Glutamatergic neuron (in vitro differentiated cells): ENCODE results near the gene CCDC157. TPM values are rescaled to one million over a fixed set of nuclear protein-coding genes. Genes with fewer than 3 reads are reported as not detected.
A peak's percentile ranks its signal among the peaks of the same experiment; 100 is the strongest.

Experiments
- DNase-seq: peaks from one replicate; pipeline ENCODE4 v3.0.0; 2022
- H3K27ac Mint-ChIP-seq: one replicate; pipeline ENCODE4 v1.8.0; 2020; ENCODE audit warnings: mild to moderate bottlenecking, mixed read lengths, inconsistent platforms; ENCODE audit not compliant: unreplicated experiment
- H3K27me3 Mint-ChIP-seq: one replicate; pipeline ENCODE4 v1.8.0; 2020; ENCODE audit warnings: mild to moderate bottlenecking, moderate library complexity, mixed read lengths, inconsistent platforms; ENCODE audit not compliant: unreplicated experiment
- H3K36me3 Mint-ChIP-seq: one replicate; pipeline ENCODE4 v1.8.0; 2020; ENCODE audit warnings: mild to moderate bottlenecking, mixed read lengths, inconsistent platforms; ENCODE audit not compliant: unreplicated experiment
- H3K4me1 Mint-ChIP-seq: one replicate; pipeline ENCODE4 v1.8.0; 2020; ENCODE audit warnings: mild to moderate bottlenecking, low read depth, mixed read lengths, inconsistent platforms; ENCODE audit not compliant: unreplicated experiment
- H3K4me3 Mint-ChIP-seq: one replicate; pipeline ENCODE4 v1.8.0; 2020; ENCODE audit warnings: mild to moderate bottlenecking, mixed read lengths, inconsistent platforms; ENCODE audit not compliant: unreplicated experiment
- H3K9me3 Mint-ChIP-seq: one replicate; pipeline ENCODE4 v1.8.0; 2020; ENCODE audit warnings: mild to moderate bottlenecking, moderate library complexity, mixed read lengths, inconsistent platforms; ENCODE audit not compliant: unreplicated experiment
- total RNA-seq: library from RNA; stranded (reverse); fragmentation: NEBNext Ultra II Directional; extraction: Animal tissue kit (Norgen Biotek cat#: 25700); gene quantifications from one replicate; pipeline ENCODE4 v1.2.1, GENCODE V29; 2021; ENCODE audit not compliant: unreplicated experiment
- TF ChIP-seq, protein P1 (sequence below): fragments of 200-600 bp; sonication (generic); IDR thresholded peaks from one replicate; pipeline ENCODE4 v1.5.0; 2021; ENCODE audit not compliant: partially characterized antibody, unreplicated experiment

The CCDC157 gene
- total RNA-seq, 1 donor from 2014 or later = 6.2 TPM

DNA sequence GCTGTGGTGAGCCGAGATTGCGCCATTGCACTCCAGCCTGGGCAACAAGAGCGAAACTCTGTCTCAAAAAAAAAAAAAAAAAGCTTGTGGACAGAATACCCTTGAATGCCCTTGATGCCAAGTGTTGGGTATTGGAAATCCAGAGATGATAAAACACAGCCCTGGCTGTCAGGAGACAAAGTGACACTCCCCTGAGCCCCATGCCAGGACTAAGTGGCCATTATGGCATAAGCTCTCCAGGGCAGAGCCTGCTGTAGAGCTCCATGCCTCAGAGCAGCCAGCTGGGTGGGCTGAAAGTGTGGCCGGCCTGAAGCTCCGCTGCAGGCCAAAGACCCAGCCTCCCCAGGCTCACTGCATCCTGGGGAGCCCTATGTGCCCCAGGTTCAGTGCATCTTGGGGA, 25.5 kb downstream of the CCDC157 start:
- no peak for DNase-seq
- Mint-ChIP-seq H3K4me1 (peaks cover 7% of the 10 kb centered on the region), H3K27ac (no peak overlapping the region), H3K27me3 (peaks cover 4% of the 10 kb centered on the region), H3K4me3 (no peak overlapping the region), H3K9me3 (peaks cover 2% of the 10 kb centered on the region), H3K36me3 (no peaks in the 10 kb centered on the region)
- TF ChIP-seq, protein P1, sequence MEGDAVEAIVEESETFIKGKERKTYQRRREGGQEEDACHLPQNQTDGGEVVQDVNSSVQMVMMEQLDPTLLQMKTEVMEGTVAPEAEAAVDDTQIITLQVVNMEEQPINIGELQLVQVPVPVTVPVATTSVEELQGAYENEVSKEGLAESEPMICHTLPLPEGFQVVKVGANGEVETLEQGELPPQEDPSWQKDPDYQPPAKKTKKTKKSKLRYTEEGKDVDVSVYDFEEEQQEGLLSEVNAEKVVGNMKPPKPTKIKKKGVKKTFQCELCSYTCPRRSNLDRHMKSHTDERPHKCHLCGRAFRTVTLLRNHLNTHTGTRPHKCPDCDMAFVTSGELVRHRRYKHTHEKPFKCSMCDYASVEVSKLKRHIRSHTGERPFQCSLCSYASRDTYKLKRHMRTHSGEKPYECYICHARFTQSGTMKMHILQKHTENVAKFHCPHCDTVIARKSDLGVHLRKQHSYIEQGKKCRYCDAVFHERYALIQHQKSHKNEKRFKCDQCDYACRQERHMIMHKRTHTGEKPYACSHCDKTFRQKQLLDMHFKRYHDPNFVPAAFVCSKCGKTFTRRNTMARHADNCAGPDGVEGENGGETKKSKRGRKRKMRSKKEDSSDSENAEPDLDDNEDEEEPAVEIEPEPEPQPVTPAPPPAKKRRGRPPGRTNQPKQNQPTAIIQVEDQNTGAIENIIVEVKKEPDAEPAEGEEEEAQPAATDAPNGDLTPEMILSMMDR = no peak

DNA sequence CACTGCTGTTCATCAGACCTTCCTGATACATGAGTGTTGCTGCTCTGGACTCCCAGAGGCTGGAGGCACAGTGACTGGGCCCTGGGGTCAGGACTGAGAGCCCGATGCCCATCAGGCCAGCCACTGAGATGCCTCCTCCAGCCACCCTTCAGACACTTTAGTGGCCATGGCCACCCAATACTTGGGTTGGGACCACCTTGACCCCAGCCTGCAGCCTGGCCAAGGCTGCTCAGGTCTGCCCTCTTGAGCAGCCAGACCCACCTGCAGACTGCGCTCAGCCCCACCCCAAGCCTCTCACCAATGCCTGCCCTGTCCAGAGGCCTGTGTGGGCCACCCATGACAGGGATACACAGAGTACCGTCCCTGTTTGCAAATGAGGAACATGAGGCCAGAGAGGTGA, 26.3 kb downstream of the CCDC157 start:
- TF ChIP-seq, protein P1 = no peak
- peaks cover 2% of the 10 kb centered on the region for H3K9me3 Mint-ChIP-seq
- H3K36me3 Mint-ChIP-seq = no peaks in the 10 kb centered on the region
- peaks cover 4% of the 10 kb centered on the region for H3K27me3 Mint-ChIP-seq
- H3K4me1 Mint-ChIP-seq = peaks cover 7% of the 10 kb centered on the region
- H3K4me3 Mint-ChIP-seq = no peak overlapping the region
- no peak overlapping the region for H3K27ac Mint-ChIP-seq
- no peak for DNase-seq

DNA sequence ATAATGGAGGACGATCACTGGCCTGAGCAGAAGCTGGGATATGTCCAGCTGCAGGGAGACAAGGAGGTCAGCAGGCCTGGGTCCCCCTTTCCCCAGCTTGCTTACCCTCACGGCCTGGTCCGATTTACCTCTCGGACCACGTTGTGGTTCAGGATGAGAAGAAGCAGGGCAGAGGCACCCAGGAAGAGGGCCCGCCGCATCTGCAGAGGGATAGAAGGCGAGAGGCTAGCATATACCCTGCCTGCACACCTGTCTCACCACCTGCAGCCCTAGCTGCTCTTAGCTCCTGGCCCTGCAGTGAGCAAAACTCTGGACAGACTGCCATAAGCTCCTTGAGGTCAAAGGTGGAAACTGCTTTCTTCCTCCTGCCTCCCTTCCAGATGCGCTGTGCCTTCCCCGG, 29.1 kb downstream of the CCDC157 start:
- Mint-ChIP-seq H3K27ac (peak overlapping the region; percentile 97), H3K36me3 (peaks cover 6% of the 10 kb centered on the region), H3K4me1 (peaks cover 7% of the 10 kb centered on the region), H3K27me3 (peaks cover 8% of the 10 kb centered on the region), H3K9me3 (peaks cover 4% of the 10 kb centered on the region), H3K4me3 (peak overlapping the region; percentile 89)
- DNase-seq = no peak
- TF ChIP-seq, protein P1 = no peak

DNA sequence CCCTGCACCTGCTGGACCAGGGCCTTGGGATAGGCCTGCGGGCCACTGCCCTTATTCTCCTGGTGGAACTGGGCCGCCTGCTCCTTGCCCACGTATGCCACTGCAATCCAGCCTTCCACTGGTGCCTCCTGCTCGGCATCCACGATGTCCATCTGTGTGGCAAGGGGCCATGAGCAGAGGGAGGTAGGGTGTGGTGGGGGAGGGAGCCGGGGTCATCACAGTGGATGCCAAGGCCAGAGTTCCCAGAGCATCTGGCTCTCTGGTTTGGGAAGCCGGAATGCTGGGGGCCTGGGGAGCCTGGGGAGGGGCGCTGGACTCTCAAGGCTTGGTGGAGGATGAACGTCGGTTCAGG, 29.8 kb downstream of the CCDC157 start:
- H3K4me3 Mint-ChIP-seq = peak overlapping the region; percentile 89
- H3K27me3 Mint-ChIP-seq = peaks cover 9% of the 10 kb centered on the region
- H3K36me3 Mint-ChIP-seq = peaks cover 6% of the 10 kb centered on the region
- no peak for DNase-seq
- peak overlapping the region; percentile 97 for H3K27ac Mint-ChIP-seq
- H3K9me3 Mint-ChIP-seq = peaks cover 6% of the 10 kb centered on the region
- TF ChIP-seq, protein P1 = no peak
- peaks cover 7% of the 10 kb centered on the region for H3K4me1 Mint-ChIP-seq

DNA sequence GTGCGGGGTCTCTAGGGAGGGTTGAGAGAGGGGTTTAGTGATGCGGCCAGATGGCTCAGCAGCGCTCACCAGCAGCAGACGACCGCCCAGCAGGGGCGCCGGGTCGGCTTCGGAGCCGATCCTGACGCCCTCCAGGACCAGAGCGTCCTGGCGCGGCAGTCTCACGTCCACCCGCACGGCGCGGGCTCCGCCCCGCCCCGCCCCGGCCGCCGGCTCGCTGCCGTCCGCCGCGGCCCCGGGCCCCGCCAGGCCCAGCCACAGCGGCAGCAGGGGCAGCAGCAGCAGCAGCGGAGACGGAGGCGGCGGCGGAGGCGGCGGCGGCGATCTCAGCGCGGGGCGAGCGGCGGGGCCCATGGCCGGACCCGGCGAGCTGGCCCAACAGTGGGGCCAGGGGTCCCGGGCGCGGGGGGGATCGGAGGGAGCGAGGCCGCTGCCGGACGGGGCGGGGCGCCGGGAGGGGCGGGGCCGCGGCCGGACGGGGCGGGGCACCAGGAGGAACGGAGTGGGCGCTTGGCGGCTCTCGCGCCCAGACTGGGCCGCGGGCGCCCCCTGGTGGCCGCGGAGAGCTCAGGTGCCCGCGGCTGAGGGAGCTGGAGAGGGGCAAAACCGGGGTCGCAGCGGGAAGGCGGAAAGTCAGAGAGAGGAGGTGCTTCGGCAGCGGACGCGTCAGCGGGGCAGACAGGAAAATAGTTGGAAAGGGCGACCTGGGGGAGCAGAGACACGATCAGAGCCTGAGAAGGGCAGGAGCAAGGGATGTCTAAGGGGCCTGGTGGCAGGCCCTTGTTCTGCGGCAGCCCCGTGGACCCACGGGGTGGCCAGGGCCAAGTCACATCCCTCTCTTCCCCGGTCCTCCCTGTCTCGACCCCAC, 30.4 kb downstream of the CCDC157 start, which contains the start of gene RNF215:
Gene RNF215 (minus strand): TSS at position 452 of the 868 bp plus-strand sequence. CDS start 98 bp downstream, at position 354.
- H3K27ac Mint-ChIP-seq = peak within 1 kb of the TSS; percentile 97
- peaks cover 8% of the 10 kb centered on the region for H3K9me3 Mint-ChIP-seq
- peaks cover 7% of the 10 kb centered on the region for H3K4me1 Mint-ChIP-seq
- peaks cover 6% of the 10 kb centered on the region for H3K36me3 Mint-ChIP-seq
- TF ChIP-seq, protein P1 = peak; percentile 94
- H3K27me3 Mint-ChIP-seq = peaks cover 9% of the 10 kb centered on the region
- peak within 1 kb of the TSS; percentile 89 for H3K4me3 Mint-ChIP-seq
- peak; percentile 92 for DNase-seq
